DND-41 (cell line): ENCODE results near the gene GABBR2.

Experiments used
- EZH2 ChIP-seq: IDR thresholded peaks from 3 replicates; pipeline ENCODE4 v1.6.1; 2012; ENCODE audit warnings: borderline replicate concordance, low read depth, mild to moderate bottlenecking, moderate library complexity, low read length, inconsistent platforms; ENCODE audit not compliant: severe bottlenecking
- TF ChIP-seq, protein P1 (sequence below): IDR thresholded peaks from 2 replicates; pipeline ENCODE4 v1.5.1; 2012; ENCODE audit warnings: borderline replicate concordance, low read length, moderate library complexity, mild to moderate bottlenecking; ENCODE audit not compliant: poor library complexity, severe bottlenecking; ENCODE audit errors: extremely low read depth

GRCh38 chr9:98619788-98620187 is 88.9 kb downstream of the GABBR2 start:
- TF ChIP-seq, protein P1, sequence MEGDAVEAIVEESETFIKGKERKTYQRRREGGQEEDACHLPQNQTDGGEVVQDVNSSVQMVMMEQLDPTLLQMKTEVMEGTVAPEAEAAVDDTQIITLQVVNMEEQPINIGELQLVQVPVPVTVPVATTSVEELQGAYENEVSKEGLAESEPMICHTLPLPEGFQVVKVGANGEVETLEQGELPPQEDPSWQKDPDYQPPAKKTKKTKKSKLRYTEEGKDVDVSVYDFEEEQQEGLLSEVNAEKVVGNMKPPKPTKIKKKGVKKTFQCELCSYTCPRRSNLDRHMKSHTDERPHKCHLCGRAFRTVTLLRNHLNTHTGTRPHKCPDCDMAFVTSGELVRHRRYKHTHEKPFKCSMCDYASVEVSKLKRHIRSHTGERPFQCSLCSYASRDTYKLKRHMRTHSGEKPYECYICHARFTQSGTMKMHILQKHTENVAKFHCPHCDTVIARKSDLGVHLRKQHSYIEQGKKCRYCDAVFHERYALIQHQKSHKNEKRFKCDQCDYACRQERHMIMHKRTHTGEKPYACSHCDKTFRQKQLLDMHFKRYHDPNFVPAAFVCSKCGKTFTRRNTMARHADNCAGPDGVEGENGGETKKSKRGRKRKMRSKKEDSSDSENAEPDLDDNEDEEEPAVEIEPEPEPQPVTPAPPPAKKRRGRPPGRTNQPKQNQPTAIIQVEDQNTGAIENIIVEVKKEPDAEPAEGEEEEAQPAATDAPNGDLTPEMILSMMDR: no peak
- no peak for TF ChIP-seq EZH2
